Measurements from ENCODE around the gene GOLGA6D.

- TF ChIP-seq CTCF (IDR thresholded peaks at IDR 0.05), result no peak
- no peak for TF ChIP-seq POLR2A (IDR thresholded peaks at IDR 0.05)
Observed at GRCh38 chr15:75329571-75329970, 46.9 kb downstream of the GOLGA6D start.

Measured in uterus (tissue), 2 donors.